D721Med (cell line): ENCODE measurements around the gene FITM1.
A peak's percentile ranks its signal among the peaks of the same experiment; 100 is the strongest.

ENCODE experiments used
- DNase-seq: peaks from one replicate; pipeline ENCODE4 v3.0.0; 2011; ENCODE audit warnings: low spot score; ENCODE audit not compliant: insufficient read length
- FAIRE-seq: peaks from 2 replicates; lab custom pipeline; 2011; peaks lifted over from hg19 to GRCh38; lab: Jason Lieb, UNC
- TF ChIP-seq, protein P1 (sequence below): IDR thresholded peaks from 2 replicates; pipeline ENCODE4 v1.5.1; 2012; ENCODE audit warnings: mild to moderate bottlenecking, control low read depth; ENCODE audit not compliant: insufficient read depth; ENCODE audit errors: missing control alignments

The FITM1 gene

GRCh38 chr14:24159777-24160498 lies 29.5 kb downstream of the FITM1 start:
- no peak for FAIRE-seq
- no peak for DNase-seq
- TF ChIP-seq, protein P1, sequence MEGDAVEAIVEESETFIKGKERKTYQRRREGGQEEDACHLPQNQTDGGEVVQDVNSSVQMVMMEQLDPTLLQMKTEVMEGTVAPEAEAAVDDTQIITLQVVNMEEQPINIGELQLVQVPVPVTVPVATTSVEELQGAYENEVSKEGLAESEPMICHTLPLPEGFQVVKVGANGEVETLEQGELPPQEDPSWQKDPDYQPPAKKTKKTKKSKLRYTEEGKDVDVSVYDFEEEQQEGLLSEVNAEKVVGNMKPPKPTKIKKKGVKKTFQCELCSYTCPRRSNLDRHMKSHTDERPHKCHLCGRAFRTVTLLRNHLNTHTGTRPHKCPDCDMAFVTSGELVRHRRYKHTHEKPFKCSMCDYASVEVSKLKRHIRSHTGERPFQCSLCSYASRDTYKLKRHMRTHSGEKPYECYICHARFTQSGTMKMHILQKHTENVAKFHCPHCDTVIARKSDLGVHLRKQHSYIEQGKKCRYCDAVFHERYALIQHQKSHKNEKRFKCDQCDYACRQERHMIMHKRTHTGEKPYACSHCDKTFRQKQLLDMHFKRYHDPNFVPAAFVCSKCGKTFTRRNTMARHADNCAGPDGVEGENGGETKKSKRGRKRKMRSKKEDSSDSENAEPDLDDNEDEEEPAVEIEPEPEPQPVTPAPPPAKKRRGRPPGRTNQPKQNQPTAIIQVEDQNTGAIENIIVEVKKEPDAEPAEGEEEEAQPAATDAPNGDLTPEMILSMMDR = no peak

GRCh38 chr14:24160499-24160849 lies 30.0 kb downstream of the FITM1 start:
- DNase-seq = no peak
- FAIRE-seq = no peak
- TF ChIP-seq, protein P1 = no peak

- no peak for FAIRE-seq
Observed at GRCh38 chr14:24160850-24161804, 30.7 kb downstream of the FITM1 start, which contains the start of gene IRF9. Gene IRF9 (plus strand): TSS chr14:24161265. CDS start chr14:24162145, 880 bp downstream.

DNA sequence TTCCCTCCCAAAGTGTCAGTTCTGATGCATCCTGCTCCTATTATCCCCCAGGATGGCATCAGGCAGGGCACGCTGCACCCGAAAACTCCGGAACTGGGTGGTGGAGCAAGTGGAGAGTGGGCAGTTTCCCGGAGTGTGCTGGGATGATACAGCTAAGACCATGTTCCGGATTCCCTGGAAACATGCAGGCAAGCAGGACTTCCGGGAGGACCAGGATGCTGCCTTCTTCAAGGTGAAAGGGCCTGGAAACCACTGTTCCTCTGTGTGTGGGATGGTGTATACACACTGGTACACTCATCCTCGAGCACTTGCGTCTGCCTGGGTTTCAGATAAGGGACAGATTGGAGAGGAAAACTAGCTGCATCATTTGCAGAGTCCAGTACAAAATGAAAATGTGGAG lies 31.6 kb downstream of the FITM1 start:
- no peak for DNase-seq
- FAIRE-seq = no peak

More at GRCh38 chr14:24160850-24161804, 30.7 kb downstream of the FITM1 start, which contains the start of gene IRF9:
- peak; percentile 96 for DNase-seq
- TF ChIP-seq, protein P1 = peak; percentile 91

GRCh38 chr14:24164518-24164991 lies 34.1 kb downstream of the FITM1 start:
- DNase-seq (no peak), FAIRE-seq (no peak)
- TF ChIP-seq, protein P1 = no peak

More for the DNA sequence above, 31.6 kb downstream of the FITM1 start:
- TF ChIP-seq, protein P1 = no peak

- FAIRE-seq = no peak
- TF ChIP-seq, protein P1 = no peak
Observed at GRCh38 chr14:24165785-24166184, 35.3 kb downstream of the FITM1 start.

More at GRCh38 chr14:24165785-24166184, 35.3 kb downstream of the FITM1 start:
- DNase-seq = no peak
